Fibroblast of the aortic adventitia (primary cell): ENCODE results near the gene MEAF6. TPM values are rescaled to one million over a fixed set of nuclear protein-coding genes. Genes with fewer than 3 reads are reported as not detected.
"Not testable (repeated sequence)": the region's sequence is repeated elsewhere in the genome, so short reads cannot be mapped to it uniquely, and the experiment has no call there.

Source experiments
- DNase-seq: peaks from one replicate; pipeline ENCODE4 v3.0.0-alpha.2; 2010; ENCODE audit warnings: low read depth
- H3K4me3 ChIP-seq: 2 replicates; pipeline ENCODE4 v1.5.1; 2011; ENCODE audit warnings: low read depth, mild to moderate bottlenecking, control low read depth, low read length, moderate library complexity
- CTCF ChIP-seq: IDR thresholded peaks from 2 replicates; pipeline ENCODE4 v1.5.1; 2011; ENCODE audit warnings: mild to moderate bottlenecking, low read length, control low read depth, inconsistent platforms; ENCODE audit not compliant: insufficient read depth
- total RNA-seq: library from RNA; depleted of rRNA; stranded (reverse); fragments of >200 nt; gene quantifications from 2 replicates; pipeline ENCODE4 v1.2.3, GENCODE V29; 2012; ENCODE audit warnings: low replicate concordance

MEAF6 gene
- total RNA-seq, 1 donor = 84.5 TPM

GRCh38 chr1:37545019-37545418 lies 30.5 kb upstream of the MEAF6 start:
- no peak overlapping the region for H3K4me3 ChIP-seq
- no peak for TF ChIP-seq CTCF
- DNase-seq = no peak

DNA sequence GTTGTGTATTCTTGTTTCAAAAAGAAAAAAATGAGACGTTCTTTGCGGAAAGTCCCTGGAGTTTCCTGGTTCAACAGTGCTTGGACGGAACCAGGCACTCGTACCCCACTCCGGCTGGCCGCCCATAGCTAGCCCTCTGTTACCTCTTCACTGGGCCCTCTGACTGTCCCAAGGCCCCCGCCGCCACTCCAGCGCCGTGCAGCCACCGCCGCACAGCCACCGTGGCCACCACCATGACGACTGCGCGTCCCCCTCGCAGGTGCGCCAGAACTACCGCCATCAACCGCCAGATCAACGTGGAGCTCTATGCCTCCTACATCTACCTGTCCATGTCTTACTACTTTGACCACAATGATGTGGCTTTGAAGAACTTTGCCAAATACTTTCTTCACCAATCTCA lies 30.0 kb upstream of the MEAF6 start:
- no peak overlapping the region for H3K4me3 ChIP-seq
- DNase-seq = no peak

GRCh38 chr1:37540036-37540785 lies 25.6 kb upstream of the MEAF6 start:
- TF ChIP-seq CTCF = no peak
- DNase-seq = no peak
- no peak overlapping the region for H3K4me3 ChIP-seq

More for the DNA sequence above, 30.0 kb upstream of the MEAF6 start:
- no peak for TF ChIP-seq CTCF

GRCh38 chr1:37539154-37539553 lies 24.6 kb upstream of the MEAF6 start:
- not testable (repeated sequence) for DNase-seq

DNA sequence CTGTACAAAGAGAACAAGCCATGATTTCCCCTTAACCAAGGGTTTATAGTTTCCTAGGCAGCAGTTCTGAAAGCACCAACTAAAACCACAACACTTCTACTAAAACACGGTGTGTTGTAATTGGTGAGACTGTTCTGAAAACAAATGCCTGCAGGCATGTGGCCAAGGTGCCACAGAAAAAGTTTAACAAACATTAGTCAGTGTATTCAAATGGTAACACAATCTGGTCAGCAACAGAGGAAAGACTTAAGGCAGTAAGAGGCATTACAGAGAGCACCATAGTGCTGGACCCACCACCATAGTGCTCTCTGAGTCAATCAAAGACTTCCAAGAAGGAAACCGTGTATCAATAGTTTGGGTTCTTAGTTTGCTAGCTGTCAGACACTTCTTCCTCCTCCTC lies 22.8 kb upstream of the MEAF6 start:
- no peak overlapping the region for H3K4me3 ChIP-seq
- no peak for TF ChIP-seq CTCF
- no peak for DNase-seq

More at GRCh38 chr1:37539154-37539553, 24.6 kb upstream of the MEAF6 start:
- not testable (repeated sequence) for H3K4me3 ChIP-seq

- no peak overlapping the region for H3K4me3 ChIP-seq
- no peak for TF ChIP-seq CTCF
- DNase-seq = no peak
These were observed 18.9 kb upstream of the MEAF6 start for GRCh38 chr1:37533317-37534093.

DNA sequence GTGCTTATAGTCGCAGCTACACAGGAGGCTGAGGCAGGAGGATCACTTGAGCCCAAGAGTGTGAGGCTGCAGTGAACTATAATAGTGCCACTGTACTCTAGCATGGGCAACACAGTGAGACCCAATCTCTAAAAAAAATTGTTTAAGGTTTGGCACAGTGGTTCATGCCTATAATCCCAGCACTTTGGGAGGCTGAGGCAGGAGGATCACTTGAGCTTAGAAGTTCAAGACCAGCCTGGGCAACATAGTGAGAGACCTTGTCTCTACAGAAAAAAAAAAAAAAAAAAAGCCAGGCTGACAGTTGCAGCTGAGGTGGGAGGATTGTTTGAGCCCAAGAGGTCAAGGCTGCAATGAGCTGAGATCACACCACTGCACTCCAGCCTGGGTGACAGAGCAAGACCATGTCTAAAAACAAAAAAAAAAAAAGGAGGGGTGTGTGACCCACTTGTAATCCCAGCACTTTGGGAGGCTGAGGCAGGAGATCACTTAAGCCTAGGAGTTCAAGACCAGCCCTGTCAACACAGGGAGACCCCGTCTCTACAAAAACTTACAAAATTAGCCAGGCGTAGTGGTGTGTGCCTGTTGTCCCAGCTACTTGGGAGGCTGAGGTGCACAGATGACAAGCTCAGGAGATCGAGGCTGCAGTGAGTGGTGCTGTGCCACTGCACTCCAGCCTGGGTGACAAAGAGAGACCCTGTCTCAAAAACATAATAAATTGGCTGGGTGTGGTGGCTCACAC lies 18.0 kb upstream of the MEAF6 start:
- not testable (repeated sequence) for DNase-seq, H3K4me3 ChIP-seq

DNA sequence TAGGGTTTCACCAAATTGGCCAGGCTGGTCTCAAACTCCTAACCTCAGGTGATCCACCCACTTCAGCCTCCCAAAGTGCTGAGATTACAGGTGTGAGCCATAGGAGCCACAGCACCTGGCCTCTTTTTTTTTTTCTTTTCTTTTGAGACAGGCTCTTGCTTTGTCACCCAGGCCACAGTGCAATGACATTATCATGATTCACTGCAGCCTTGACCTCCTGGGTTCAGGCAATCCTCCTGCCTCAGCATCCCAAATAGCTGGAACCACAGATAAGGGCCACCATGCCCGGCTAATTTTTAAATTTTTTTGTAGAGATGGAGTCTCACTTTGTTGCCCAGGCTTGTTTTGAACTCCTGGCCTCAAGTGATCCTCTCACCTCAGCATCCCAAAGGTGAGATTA lies 15.3 kb upstream of the MEAF6 start:
- H3K4me3 ChIP-seq, DNase-seq: not testable (repeated sequence)
